Activated naive CD4-positive, alpha-beta T cell treated with anti-CD3 and anti-CD28 coated beads for 36 hours (primary cell): ENCODE data around the gene WRNIP1. TPM values are rescaled to one million over a fixed set of nuclear protein-coding genes. Genes with fewer than 3 reads are reported as not detected.

Source experiments
- CTCF ChIA-PET: fragments of 350-600 bp; sonication (Branson Sonifier 250); formaldehyde crosslinking; loops from one replicate; lab custom pipeline; 2021; ENCODE audit warnings: antibody characterized with exemption; lab: Charles Lee
- DNase-seq: peaks from one replicate; pipeline ENCODE4 v3.0.0-alpha.2; 2020
- H3K27ac Mint-ChIP-seq: one replicate; pipeline ENCODE4 v1.8.0; 2021; ENCODE audit warnings: mild to moderate bottlenecking, mixed read lengths
- H3K27me3 Mint-ChIP-seq: one replicate; pipeline ENCODE4 v1.8.0; 2021; ENCODE audit warnings: low read depth, mixed read lengths
- H3K36me3 Mint-ChIP-seq: one replicate; pipeline ENCODE4 v1.8.0; 2021; ENCODE audit warnings: low read depth, mixed read lengths
- H3K4me1 Mint-ChIP-seq: one replicate; pipeline ENCODE4 v1.8.0; 2021; ENCODE audit warnings: low read depth, mixed read lengths
- H3K4me3 Mint-ChIP-seq: one replicate; pipeline ENCODE4 v1.8.0; 2021; ENCODE audit warnings: mild to moderate bottlenecking, moderate library complexity, mixed read lengths
- H3K9me3 Mint-ChIP-seq: one replicate; pipeline ENCODE4 v1.8.0; 2021; ENCODE audit warnings: mixed read lengths
- intact Hi-C: fragments of 100-400 bp; cut with micrococcal nuclease; formaldehyde crosslinking; loops from one replicate; pipeline ENCODE4 v1.15.1; 2023
- total RNA-seq, 2 experiments: library from RNA; stranded (reverse); gene quantifications; one replicate each; pipeline ENCODE4 v1.2.3, GENCODE V29; 2021

Gene WRNIP1
- total RNA-seq, 2 experiments from 2014 or later, result 19.2 to 21.7 TPM

DNA sequence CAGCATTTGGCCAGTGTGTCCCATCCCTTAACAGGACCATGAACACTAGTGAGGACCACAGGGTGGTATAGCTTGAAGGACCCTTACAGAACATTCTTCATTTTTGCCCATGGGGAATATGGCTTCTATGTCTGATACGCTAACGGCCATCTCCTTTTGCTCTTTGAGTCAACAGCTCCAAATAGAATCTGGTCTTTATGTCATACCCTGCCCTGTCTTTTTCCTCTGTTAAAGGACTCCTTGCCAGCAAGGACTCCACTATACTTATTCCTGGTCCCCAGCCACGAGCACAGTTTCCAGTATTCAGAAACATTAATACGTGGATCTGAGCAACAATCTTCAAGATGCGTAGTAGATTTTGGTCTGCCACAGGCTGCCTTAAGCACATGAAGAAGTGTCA, 53.9 kb downstream of the WRNIP1 start:
- no peak for DNase-seq
- Mint-ChIP-seq H3K4me3 (no peak overlapping the region), H3K27me3 (no peaks in the 10 kb centered on the region), H3K9me3 (peaks cover 16% of the 10 kb centered on the region), H3K36me3 (peaks cover 9% of the 10 kb centered on the region), H3K27ac (no peak overlapping the region), H3K4me1 (peaks cover 40% of the 10 kb centered on the region)
- intact Hi-C loops, result no loop called here
- CTCF ChIA-PET, result interaction anchor here (1.1 to 1.4 kb wide), 3 partner anchors 28 to 172 kb away, joined by 3 to 6 read pairs (median 4); no protein-coding TSS in a partner anchor

GRCh38 chr6:2819978-2820377, 54.8 kb downstream of the WRNIP1 start:
- Mint-ChIP-seq H3K4me3 (peak overlapping the region; percentile 32), H3K36me3 (peaks cover 9% of the 10 kb centered on the region), H3K4me1 (peaks cover 40% of the 10 kb centered on the region), H3K27ac (peak overlapping the region; percentile 84), H3K9me3 (peaks cover 16% of the 10 kb centered on the region), H3K27me3 (no peaks in the 10 kb centered on the region)
- intact Hi-C loops, result loop anchor here (1.0 kb wide), 1 partner anchor 27 kb away; no protein-coding TSS in a partner anchor
- CTCF ChIA-PET, result no interaction called here
- DNase-seq, result no peak

DNA sequence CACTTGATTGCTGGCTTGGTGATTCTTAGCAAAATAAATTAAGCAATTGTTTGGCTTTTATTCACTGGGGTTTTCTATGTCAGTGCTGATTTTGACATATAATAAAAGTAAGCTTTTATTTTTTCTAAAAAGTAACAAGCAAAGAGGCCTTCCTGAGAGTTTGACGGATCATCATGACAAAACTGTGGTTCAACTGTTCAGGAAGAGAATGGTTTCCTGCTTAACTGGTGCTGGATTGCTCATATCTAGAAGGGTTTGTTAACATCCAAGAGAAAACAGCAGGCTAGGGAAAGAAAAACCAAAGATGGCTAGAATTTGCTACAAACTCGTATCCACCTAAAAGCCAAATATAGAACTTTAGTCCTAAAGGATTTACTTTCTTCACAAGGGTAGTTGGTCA, 55.2 kb downstream of the WRNIP1 start:
- peak overlapping the region; percentile 84 for H3K27ac Mint-ChIP-seq
- H3K36me3 Mint-ChIP-seq, result peaks cover 9% of the 10 kb centered on the region
- peaks cover 13% of the 10 kb centered on the region for H3K9me3 Mint-ChIP-seq
- CTCF ChIA-PET, result no interaction called here
- H3K4me3 Mint-ChIP-seq, result no peak overlapping the region
- H3K27me3 Mint-ChIP-seq, result no peaks in the 10 kb centered on the region
- peaks cover 40% of the 10 kb centered on the region for H3K4me1 Mint-ChIP-seq
- no peak for DNase-seq
- intact Hi-C loops, result loop anchor here (1.0 kb wide), 1 partner anchor 27 kb away; no protein-coding TSS in a partner anchor

DNA sequence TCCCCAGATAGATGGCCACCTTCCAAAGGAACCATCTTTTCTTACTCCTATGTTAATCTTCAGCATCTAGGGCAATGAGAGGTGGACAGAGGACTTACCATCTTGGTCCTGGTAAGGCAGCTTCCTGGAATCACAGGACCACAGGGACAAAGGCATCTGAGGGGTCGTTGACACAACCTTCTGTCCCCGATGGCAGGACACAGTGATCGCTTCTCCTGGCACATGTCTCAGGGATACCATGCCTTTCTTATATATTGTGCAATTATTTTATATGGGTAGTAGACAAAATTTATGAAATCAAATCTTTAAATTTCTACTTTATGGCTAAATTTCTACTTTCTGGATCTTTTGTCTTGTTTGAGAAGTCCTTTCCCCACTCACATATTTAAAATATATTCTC, 56.4 kb downstream of the WRNIP1 start:
- H3K9me3 Mint-ChIP-seq, result peaks cover 2% of the 10 kb centered on the region
- CTCF ChIA-PET, result no interaction called here
- no peak overlapping the region for H3K27ac Mint-ChIP-seq
- H3K36me3 Mint-ChIP-seq, result peaks cover 1% of the 10 kb centered on the region
- intact Hi-C loops, result no loop called here
- H3K4me1 Mint-ChIP-seq, result peaks cover 39% of the 10 kb centered on the region
- no peak for DNase-seq
- no peaks in the 10 kb centered on the region for H3K27me3 Mint-ChIP-seq
- no peak overlapping the region for H3K4me3 Mint-ChIP-seq

DNA sequence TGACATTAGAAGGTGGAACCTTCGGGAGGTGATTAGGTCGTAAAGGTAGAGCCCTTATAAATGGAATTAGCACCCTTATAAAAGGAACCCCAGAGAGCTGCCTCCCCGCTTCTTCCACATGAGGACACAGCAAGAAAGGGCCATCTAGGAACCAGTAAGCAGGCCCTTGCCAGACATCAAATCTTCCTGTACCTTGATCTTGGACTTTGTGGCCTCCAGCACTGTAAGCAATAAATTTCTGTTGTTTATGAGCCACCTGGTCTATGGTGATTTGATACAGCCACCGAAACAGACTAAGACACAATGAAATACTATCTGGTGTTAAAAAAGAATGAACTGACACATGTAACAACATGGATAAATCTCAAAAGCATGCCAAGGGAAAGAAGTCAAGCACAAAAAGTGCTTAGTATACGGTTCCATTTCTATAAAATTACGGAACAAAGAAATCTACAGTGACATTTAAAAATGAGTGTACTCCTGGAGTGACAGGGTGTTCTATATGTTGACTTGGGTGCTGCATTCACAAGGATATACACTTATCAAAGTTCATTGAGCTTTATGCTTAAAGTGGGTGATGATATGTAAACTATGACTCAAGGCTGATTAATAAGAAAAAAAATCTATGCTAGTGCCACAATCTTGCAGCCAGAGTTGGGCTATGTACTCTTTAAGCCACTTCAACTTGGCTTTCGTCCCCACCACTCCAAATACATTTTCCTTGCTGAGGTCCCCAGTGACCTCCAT, 58.1 kb downstream of the WRNIP1 start:
- Mint-ChIP-seq H3K9me3 (no peaks in the 10 kb centered on the region), H3K4me3 (no peak overlapping the region), H3K36me3 (no peaks in the 10 kb centered on the region), H3K27ac (no peak overlapping the region), H3K27me3 (no peaks in the 10 kb centered on the region), H3K4me1 (peaks cover 24% of the 10 kb centered on the region)
- intact Hi-C loops, result loop anchor here (2.0 kb wide), 1 partner anchor 18 kb away; the partner anchor contains the start of gene SERPINB1
- no peak for DNase-seq
- CTCF ChIA-PET, result interaction anchor here (1.3 kb wide), 1 partner anchor 18 kb away, joined by 4 read pairs; the partner anchor contains the start of gene SERPINB1

DNA sequence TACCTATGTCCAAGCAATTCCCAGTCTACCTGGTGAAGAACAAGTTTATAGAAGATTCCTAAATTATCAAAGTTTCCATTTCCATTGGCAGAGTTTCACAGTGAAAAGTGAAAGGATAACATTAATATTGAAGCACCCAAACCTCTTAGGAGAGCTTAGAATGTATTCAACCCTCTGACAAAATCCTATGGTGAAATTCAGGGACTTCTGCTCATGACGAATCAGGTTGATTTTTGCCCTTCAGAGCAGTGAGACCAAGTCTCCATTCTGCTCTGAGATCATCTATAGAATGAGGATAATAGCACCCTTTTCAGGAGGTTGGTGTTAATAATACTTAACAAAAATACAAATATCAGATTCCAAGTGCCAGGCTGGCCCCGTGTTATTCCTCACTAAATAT, 60.9 kb downstream of the WRNIP1 start:
- intact Hi-C loops, result no loop called here
- no peaks in the 10 kb centered on the region for H3K27me3 Mint-ChIP-seq

DNA sequence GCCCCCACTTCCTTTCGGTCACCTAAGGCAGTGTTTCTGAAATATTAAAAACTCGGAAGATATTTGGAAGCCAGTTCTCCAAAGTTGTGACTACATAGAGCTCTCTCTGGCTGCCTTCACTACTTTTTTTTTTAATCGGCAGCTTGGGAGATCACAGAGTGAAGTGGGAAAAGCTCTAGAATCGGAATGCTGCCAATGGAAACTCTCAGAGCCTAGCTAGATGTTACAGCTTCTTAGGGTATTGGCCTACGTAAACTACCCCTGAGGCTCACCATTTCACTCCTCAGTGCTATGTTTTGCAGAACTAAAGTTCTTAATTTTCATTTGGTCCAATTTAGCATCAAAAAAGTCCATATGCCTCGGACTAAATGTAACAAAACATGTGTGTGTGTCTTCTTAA, 61.9 kb downstream of the WRNIP1 start:
- Mint-ChIP-seq H3K27me3 (no peaks in the 10 kb centered on the region), H3K4me3 (no peak overlapping the region), H3K36me3 (peaks cover 11% of the 10 kb centered on the region), H3K27ac (no peak overlapping the region), H3K4me1 (peaks cover 3% of the 10 kb centered on the region), H3K9me3 (no peaks in the 10 kb centered on the region)
- CTCF ChIA-PET, result interaction anchor here (0.6 to 1.0 kb wide), 3 partner anchors 19 to 105 kb away, joined by 3 read pairs; no protein-coding TSS in a partner anchor
- intact Hi-C loops, result no loop called here
- no peak for DNase-seq

More for the DNA sequence above, 60.9 kb downstream of the WRNIP1 start:
- H3K4me1 Mint-ChIP-seq, result peaks cover 3% of the 10 kb centered on the region
- H3K36me3 Mint-ChIP-seq, result peaks cover 4% of the 10 kb centered on the region
- no peak overlapping the region for H3K27ac Mint-ChIP-seq
- no peaks in the 10 kb centered on the region for H3K9me3 Mint-ChIP-seq
- CTCF ChIA-PET, result interaction anchor here (1.3 kb wide), 1 partner anchor 105 kb away, joined by 4 read pairs; no protein-coding TSS in a partner anchor
- no peak for DNase-seq
- no peak overlapping the region for H3K4me3 Mint-ChIP-seq

DNA sequence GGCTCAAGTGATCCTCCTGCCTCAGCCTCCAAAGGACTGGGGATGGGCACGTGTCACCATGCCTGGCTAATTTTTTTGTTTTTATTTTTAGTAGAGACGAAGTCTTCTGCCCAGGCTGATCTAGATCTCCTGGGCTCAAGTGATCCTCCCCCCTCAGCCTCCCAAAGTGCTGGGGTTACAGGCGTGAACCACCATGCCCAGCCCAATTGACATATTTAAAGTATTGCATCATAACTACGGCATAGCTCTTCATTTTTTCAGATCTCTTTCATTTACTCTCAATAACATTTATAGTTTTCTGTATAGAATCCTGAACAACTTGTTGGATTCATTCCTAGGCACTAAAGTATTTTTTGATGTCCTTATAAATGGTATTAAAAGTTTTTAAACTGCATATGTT, 63.4 kb downstream of the WRNIP1 start:
- no peaks in the 10 kb centered on the region for H3K9me3 Mint-ChIP-seq
- H3K4me3 Mint-ChIP-seq, result no peak overlapping the region
- CTCF ChIA-PET, result interaction anchor here (1.6 kb wide), 1 partner anchor 37 kb away, joined by 5 read pairs; no protein-coding TSS in a partner anchor
- peaks cover 3% of the 10 kb centered on the region for H3K4me1 Mint-ChIP-seq
- intact Hi-C loops, result no loop called here
- no peak for DNase-seq
- peaks cover 18% of the 10 kb centered on the region for H3K36me3 Mint-ChIP-seq
- no peak overlapping the region for H3K27ac Mint-ChIP-seq
- no peaks in the 10 kb centered on the region for H3K27me3 Mint-ChIP-seq

- H3K36me3 Mint-ChIP-seq, result peaks cover 24% of the 10 kb centered on the region
- no peak for DNase-seq
- H3K9me3 Mint-ChIP-seq, result no peaks in the 10 kb centered on the region
- CTCF ChIA-PET, result interaction anchor here (1.6 kb wide), 1 partner anchor 38 kb away, joined by 5 read pairs; no protein-coding TSS in a partner anchor
- no peak overlapping the region for H3K27ac Mint-ChIP-seq
- peaks cover 3% of the 10 kb centered on the region for H3K4me1 Mint-ChIP-seq
- H3K4me3 Mint-ChIP-seq, result no peak overlapping the region
- H3K27me3 Mint-ChIP-seq, result no peaks in the 10 kb centered on the region
- intact Hi-C loops, result no loop called here
Measured at GRCh38 chr6:2829253-2829652, 64.1 kb downstream of the WRNIP1 start.

GRCh38 chr6:2830183-2830582, 65.0 kb downstream of the WRNIP1 start:
- Mint-ChIP-seq H3K9me3 (no peaks in the 10 kb centered on the region), H3K27ac (no peak overlapping the region), H3K4me3 (no peak overlapping the region), H3K36me3 (peaks cover 33% of the 10 kb centered on the region), H3K27me3 (no peaks in the 10 kb centered on the region), H3K4me1 (peaks cover 3% of the 10 kb centered on the region)
- no peak for DNase-seq
- CTCF ChIA-PET, result no interaction called here
- intact Hi-C loops, result no loop called here

- H3K27ac Mint-ChIP-seq, result no peak overlapping the region
- CTCF ChIA-PET, result no interaction called here
Measured at GRCh38 chr6:2831392-2831791, 66.2 kb downstream of the WRNIP1 start.

GRCh38 chr6:2834262-2834661, 69.1 kb downstream of the WRNIP1 start:
- no peaks in the 10 kb centered on the region for H3K27me3 Mint-ChIP-seq
- peaks cover 64% of the 10 kb centered on the region for H3K36me3 Mint-ChIP-seq
- intact Hi-C loops, result no loop called here
- CTCF ChIA-PET, result interaction anchor here (0.8 to 1.8 kb wide), 2 partner anchors 12 to 43 kb away, joined by 3 to 7 read pairs; no protein-coding TSS in a partner anchor
- H3K4me1 Mint-ChIP-seq, result peaks cover 23% of the 10 kb centered on the region
- no peak overlapping the region for H3K4me3 Mint-ChIP-seq
- H3K9me3 Mint-ChIP-seq, result no peaks in the 10 kb centered on the region
- DNase-seq, result no peak
- H3K27ac Mint-ChIP-seq, result no peak overlapping the region

More at GRCh38 chr6:2831392-2831791, 66.2 kb downstream of the WRNIP1 start:
- H3K27me3 Mint-ChIP-seq, result no peaks in the 10 kb centered on the region
- peaks cover 43% of the 10 kb centered on the region for H3K36me3 Mint-ChIP-seq
- DNase-seq, result no peak
- H3K4me1 Mint-ChIP-seq, result peaks cover 9% of the 10 kb centered on the region
- intact Hi-C loops, result no loop called here
- no peaks in the 10 kb centered on the region for H3K9me3 Mint-ChIP-seq
- no peak overlapping the region for H3K4me3 Mint-ChIP-seq
